ENCODE data around the gene SUSD4. TPM values are rescaled to one million over a fixed set of nuclear protein-coding genes. Genes with fewer than 3 reads are reported as not detected.

SUSD4 gene
- total RNA-seq, 2 experiments from 2014 or later, result not detected

Other genes starting within 250 kb of the SUSD4 start
- under 1 TPM; 0.21 to 0.23 TPM for gene TLR5, start 220.9 kb downstream of the SUSD4 start, total RNA-seq
- not detected for gene CCDC185, start 29.2 kb upstream of the SUSD4 start, total RNA-seq